Subcutaneous abdominal adipose tissue (tissue), 5 donors: ENCODE data around the gene SPACDR.
"Not testable (repeated sequence)": the region's sequence is repeated elsewhere in the genome, so short reads cannot be mapped to it uniquely, and the experiment has no call there.

Source experiments
- H3K27ac ChIP-seq: one replicate; pipeline ENCODE4 v1.7.0; 2013; ENCODE audit warnings: low read depth, mild to moderate bottlenecking, inconsistent platforms, low read length, moderate library complexity
- H3K27me3 ChIP-seq, 5 donors: one replicate each; pipeline ENCODE4 v1.7.0; 2013; ENCODE audit warnings: low read length in 5 of 5, inconsistent platforms in 1 of 5; ENCODE audit not compliant: control insufficient read depth in 5 of 5, insufficient read depth in 4 of 5
- H3K36me3 ChIP-seq, 5 donors: one replicate each; pipeline ENCODE4 v1.7.0; 2013; ENCODE audit warnings: low read length in 5 of 5; ENCODE audit not compliant: control insufficient read depth in 5 of 5, insufficient read depth in 5 of 5
- H3K4me1 ChIP-seq, 5 donors: one replicate each; pipeline ENCODE4 v1.7.0; 2013; ENCODE audit warnings: low read length in 5 of 5, mild to moderate bottlenecking in 3 of 5, moderate library complexity in 1 of 5; ENCODE audit not compliant: control insufficient read depth in 5 of 5, insufficient read depth in 5 of 5
- H3K4me3 ChIP-seq, 5 donors: one replicate each; pipeline ENCODE4 v1.7.0; 2013; ENCODE audit warnings: low read length in 5 of 5, low read depth in 1 of 5
- H3K9ac ChIP-seq, 5 donors: one replicate each; pipeline ENCODE4 v1.7.0; 2013; ENCODE audit warnings: low read length in 5 of 5, mild to moderate bottlenecking in 4 of 5, moderate library complexity in 3 of 5
- H3K9me3 ChIP-seq, 5 donors: one replicate each; pipeline ENCODE4 v1.7.0; 2013; ENCODE audit warnings: low read length in 5 of 5; ENCODE audit not compliant: control insufficient read depth in 5 of 5
- donor health status: healthy.
- donor health status: healthy.
- donor health status: healthy.
- donor health status: healthy.
- donor health status: healthy.

SPACDR gene, protein sequence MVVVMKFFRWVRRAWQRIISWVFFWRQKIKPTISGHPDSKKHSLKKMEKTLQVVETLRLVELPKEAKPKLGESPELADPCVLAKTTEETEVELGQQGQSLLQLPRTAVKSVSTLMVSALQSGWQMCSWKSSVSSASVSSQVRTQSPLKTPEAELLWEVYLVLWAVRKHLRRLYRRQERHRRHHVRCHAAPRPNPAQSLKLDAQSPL

DNA sequence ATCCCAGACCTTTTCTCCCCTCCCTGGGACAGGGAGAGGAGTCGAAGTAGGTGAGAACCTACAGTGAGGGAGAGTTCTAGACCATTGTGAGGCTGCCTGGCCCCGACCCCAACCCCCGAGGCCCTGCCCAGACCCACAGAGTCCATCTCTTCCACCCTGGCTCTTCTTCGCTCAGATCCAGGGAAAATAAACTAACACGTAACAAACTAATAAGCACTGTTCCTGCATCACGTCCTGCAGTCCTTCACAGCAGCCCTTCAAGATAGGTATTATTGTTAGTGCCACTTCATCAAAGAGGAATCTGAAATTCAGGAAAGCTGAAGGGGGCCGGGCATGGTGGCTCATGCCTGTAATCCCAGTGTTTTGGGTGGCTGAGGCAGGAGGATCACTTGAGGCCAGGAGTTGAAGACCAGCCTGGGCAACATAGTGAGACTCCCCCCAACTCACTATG is at the start of gene SPACDR:
Gene SPACDR, minus strand, starts transcription at position 51 of the 451 bp plus-strand sequence. CDS start 235 bp downstream, outside the sequence.
- Histone ChIP-seq H3K9me3 (no peaks in the 10 kb centered on the region), H3K4me1 (peaks cover 0 to 15% (median 15%) of the 10 kb centered on the region in 5 donors), H3K27ac (no peak within 1 kb of the TSS), H3K4me3 (no peak within 1 kb of the TSS), H3K27me3 (no peaks in the 10 kb centered on the region), H3K9ac (no peak within 1 kb of the TSS), H3K36me3 (peaks cover 0 to 30% (median 9%) of the 10 kb centered on the region in 5 donors)

DNA sequence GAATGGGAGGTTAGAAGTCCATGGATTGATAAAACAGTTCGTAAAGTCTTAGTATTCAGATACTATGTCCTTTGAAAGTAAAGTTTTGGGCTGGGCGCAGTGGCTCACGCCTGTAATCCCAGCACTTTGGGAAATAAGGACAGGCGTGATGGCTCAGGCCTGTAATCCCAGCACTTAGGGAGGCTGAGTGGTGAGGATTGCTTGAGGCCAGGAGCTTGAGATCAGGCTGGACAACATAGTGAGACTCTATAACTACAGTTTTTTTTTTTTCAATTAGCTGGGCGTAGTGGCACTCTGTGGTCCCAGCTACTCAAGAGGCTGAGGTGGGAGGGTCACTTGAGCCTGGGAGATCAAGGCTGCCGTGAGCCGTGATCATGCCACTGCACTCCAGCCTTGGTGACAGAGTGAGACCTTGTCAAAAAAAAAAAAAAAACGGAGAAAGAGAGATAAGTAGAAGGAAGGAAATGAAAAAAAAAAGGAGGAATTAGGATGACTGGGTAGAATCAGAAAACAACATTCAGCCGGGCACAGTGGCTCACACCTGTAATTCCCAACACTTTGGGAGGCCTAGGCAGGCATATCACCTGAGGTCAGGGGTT is 49.3 kb upstream of the SPACDR start:
- H3K27me3 ChIP-seq = no peaks in the 10 kb centered on the region
- no peak overlapping the region for H3K27ac ChIP-seq
- H3K36me3 ChIP-seq = no peaks in the 10 kb centered on the region
- H3K4me1 ChIP-seq = peaks cover 0 to 28% (median 21%) of the 10 kb centered on the region in 5 donors
- H3K9me3 ChIP-seq = no peaks in the 10 kb centered on the region
- H3K4me3 ChIP-seq = no peak overlapping the region
- no peak overlapping the region for H3K9ac ChIP-seq

DNA sequence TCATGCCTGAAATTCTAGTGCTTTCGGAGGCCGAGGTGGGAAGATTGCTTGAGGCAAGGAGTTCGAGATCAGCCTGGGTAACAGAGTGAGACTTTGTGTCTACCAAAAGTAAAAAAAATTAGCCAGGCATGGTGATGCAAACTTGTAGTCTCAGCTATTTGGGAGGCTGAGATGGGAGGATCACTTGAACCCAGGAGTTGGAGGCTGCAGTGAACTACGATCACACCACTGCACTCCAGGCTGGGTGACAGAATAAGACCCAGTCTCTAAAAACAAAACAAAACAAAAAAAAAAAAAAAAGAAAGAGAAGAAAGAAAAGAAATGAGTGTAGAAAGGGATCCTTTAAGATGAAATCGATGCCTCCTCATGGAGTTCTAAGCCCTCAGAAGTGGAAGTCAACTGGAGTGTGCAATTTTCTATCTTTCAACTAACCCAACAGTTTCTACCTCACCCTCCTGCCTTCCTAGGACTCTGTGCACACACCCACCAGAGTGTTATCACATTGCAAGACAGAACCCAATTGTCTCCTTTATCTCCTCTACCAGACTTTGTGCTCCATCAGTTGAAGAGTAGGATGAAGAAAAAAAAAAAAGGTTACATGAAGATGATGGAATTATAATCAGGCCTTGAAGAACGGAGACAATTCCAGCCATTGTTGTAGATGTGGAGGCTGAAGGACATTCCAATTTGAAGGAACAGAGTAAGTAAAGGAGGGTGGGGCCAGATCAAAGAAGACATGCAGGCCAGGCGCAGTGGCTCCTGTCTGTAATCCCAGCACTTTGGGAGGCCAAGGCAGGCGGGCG is 46.6 kb upstream of the SPACDR start:
- H3K4me3 ChIP-seq = no peak overlapping the region
- H3K9me3 ChIP-seq = no peaks in the 10 kb centered on the region
- H3K27me3 ChIP-seq = no peaks in the 10 kb centered on the region
- H3K27ac ChIP-seq = no peak overlapping the region
- peaks cover 0 to 18% (median 15%) of the 10 kb centered on the region in 5 donors for H3K4me1 ChIP-seq
- no peaks in the 10 kb centered on the region for H3K36me3 ChIP-seq
- H3K9ac ChIP-seq = no peak overlapping the region

DNA sequence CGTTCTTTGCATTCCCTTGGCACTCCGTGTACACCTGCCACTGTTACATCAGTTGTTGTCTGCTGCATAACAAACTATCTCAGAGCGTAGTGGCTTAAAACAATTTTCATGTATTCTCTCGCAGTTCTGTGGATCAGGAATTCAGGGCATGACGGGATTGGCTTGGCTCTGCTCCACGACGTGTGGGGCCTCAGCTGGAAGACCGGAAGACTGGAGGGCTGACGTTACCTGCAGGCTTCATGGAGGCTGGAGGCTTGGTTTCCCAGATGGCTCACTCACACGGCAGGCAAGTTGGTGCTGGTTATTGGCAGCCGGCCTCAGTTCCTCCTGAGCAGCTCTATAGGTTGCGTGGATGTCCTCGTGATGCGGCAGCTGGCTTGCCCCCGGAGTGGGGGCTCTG is 45.2 kb upstream of the SPACDR start:
- Histone ChIP-seq H3K4me1 (peaks cover 0 to 7% (median 5%) of the 10 kb centered on the region in 5 donors), H3K27me3 (no peaks in the 10 kb centered on the region), H3K27ac (no peak overlapping the region), H3K9ac (peak overlapping the region in 1 of 5 donors; percentile 25), H3K4me3 (peak overlapping the region; percentile 13 to 67 (median 30)), H3K36me3 (no peaks in the 10 kb centered on the region), H3K9me3 (no peaks in the 10 kb centered on the region)

DNA sequence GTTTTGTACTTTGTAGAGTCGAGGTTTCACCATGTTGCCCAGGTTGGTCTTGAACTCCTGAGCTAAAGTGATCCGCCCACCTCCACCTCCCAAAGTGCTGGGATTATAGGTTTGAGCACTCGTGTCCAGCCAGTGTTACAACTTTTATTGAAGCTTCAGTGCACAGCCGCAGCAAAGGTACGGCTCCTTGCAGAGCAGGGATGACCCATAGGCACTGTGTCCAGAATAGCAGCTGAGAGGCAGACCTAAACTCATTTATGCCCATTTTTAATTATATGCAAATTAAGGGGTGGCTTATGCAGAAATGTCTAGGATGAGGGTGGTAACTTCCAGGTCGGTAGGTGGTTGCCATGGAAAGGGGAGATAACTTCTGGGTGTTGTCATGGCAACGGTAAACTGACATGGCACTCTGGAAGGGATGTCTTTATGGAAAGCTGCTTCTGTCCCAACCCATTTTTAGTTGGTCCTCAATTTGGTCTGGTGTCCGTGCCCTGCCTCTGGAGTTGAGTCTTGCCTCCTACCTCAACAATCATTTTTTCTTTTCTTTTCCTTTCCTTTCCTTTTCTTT is 42.4 kb upstream of the SPACDR start:
- Histone ChIP-seq H3K27me3 (no peaks in the 10 kb centered on the region), H3K4me1 (peaks cover 0 to 7% (median 5%) of the 10 kb centered on the region in 5 donors), H3K36me3 (no peaks in the 10 kb centered on the region), H3K9ac (no peak overlapping the region), H3K27ac (no peak overlapping the region), H3K4me3 (no peak overlapping the region), H3K9me3 (no peaks in the 10 kb centered on the region)

DNA sequence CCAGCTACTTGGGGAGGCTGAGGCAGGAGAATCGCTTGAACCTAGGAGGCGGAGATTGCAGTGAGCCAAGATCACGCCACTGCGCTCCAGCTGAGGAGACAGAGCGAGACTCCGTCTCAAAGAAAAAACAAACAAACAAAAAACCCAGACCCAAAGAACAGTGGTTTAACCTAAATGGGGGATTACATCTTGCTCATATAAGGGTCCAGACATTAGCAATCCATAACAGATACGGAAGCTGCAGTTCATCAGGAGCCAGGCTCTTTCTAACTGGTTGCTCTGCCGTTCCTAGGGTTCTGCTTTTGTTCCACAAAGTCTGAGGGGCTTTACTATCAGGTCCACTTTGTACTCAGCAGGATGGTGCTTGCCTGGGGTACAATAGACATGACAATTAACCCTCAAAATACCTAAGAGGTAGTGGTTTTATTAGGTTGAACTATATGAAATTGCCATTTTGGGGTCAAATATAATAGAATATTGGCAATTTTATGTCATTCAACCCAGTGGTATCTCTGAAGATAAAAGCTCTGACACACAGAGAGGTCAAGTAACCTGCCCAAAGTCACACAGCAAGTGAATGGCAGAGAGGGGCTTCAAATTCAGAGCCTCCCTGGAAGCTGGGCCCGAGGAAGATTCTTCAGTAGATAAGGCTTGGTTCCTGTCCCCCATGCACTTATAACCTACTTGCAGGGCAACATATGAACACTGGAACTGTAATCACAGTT is 41.0 kb upstream of the SPACDR start:
- H3K27ac ChIP-seq = no peak overlapping the region
- no peak overlapping the region for H3K4me3 ChIP-seq
- H3K9ac ChIP-seq = no peak overlapping the region
- H3K36me3 ChIP-seq = no peaks in the 10 kb centered on the region
- H3K4me1 ChIP-seq = peaks cover 0 to 7% (median 5%) of the 10 kb centered on the region in 5 donors
- H3K9me3 ChIP-seq = no peaks in the 10 kb centered on the region
- no peaks in the 10 kb centered on the region for H3K27me3 ChIP-seq

DNA sequence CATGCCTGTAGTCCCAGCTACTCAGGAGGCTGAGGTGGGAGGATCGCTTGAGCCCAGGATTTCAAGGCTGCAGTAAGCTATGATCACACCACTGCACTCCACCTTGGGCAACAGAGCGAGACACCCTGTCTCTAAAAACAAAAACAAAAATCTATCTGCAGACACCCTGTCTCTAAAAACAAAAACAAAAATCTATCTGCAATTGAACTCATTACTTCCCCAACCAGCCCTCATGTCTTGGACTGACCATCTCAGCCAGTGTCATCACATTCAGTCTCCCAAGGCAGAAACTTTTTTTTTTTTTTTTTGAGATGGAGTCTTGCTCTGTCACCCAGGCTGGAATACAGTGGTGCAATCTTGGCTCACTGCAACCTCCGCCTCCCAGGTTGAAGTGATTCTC is 40.0 kb upstream of the SPACDR start:
- not testable (repeated sequence) for H3K27me3 ChIP-seq, H3K9me3 ChIP-seq, H3K9ac ChIP-seq, H3K4me1 ChIP-seq, H3K4me3 ChIP-seq, H3K27ac ChIP-seq, H3K36me3 ChIP-seq

DNA sequence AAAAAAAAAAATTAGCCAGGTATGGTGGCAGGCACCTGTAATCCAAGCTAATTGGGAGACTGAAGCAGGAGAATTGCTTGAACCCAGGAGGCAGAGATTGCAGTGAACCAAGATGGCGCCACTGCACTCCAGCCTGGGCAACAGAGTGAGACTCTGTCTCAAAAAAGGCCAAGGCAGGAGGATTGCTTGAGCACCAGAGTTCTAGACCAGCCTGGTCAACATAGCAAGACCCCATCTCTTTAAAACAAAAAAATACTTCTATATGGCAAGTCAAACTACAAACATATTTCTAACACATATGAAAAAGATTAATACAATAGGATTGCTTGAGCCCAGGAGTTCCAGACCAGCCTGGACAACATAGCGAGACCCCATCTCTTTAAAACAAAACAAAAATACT is 36.7 kb upstream of the SPACDR start:
- H3K4me1 ChIP-seq, H3K27me3 ChIP-seq, H3K4me3 ChIP-seq, H3K9me3 ChIP-seq, H3K36me3 ChIP-seq, H3K27ac ChIP-seq, H3K9ac ChIP-seq: not testable (repeated sequence)

DNA sequence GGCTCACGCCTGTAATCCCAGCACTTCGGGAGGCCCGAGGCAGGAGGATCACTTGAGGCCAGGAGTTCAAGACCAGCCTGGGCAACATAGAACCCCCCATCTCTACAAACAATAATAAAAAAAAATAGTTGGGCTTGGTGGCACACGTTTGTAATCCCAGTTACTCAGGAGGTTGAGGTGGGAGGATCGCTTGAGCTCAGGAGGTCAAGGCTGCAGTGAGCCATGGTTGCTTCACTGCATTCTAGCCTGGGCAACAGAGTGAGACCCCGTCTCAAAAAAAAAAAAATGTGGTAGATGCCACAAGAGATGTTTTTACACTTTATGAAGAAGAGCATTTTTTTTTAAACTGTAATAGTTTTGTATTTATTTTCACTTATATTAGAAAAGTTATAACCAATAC is 32.4 kb upstream of the SPACDR start:
- Histone ChIP-seq H3K9me3 (no peaks in the 10 kb centered on the region), H3K36me3 (no peaks in the 10 kb centered on the region), H3K27ac (no peak overlapping the region), H3K9ac (no peak overlapping the region), H3K4me1 (peaks cover 3 to 16% (median 15%) of the 10 kb centered on the region in 5 donors), H3K27me3 (no peaks in the 10 kb centered on the region), H3K4me3 (no peak overlapping the region)
